Stimulated activated naive CD8-positive, alpha-beta T cell treated with anti-CD3 and anti-CD28 coated beads, Interleukin-15, amount 100 ng/mL, for 72 hours (primary cell): ENCODE results near the gene ULBP3.
A peak's percentile ranks its signal among the peaks of the same experiment; 100 is the strongest.

Source experiments
- ATAC-seq: fragments of 150-1000 bp; cut with Tn5 transposase; 2 replicates; pipeline ENCODE4 v1.10.0; 2021; ENCODE audit warnings: mild to moderate bottlenecking, moderate library complexity
- DNase-seq, 2 donors: peaks; one replicate each; pipeline ENCODE4 v3.0.0; 2021 to 2022
- H3K27ac Mint-ChIP-seq, 2 donors: one replicate each; pipeline ENCODE4 v1.8.0; 2022; ENCODE audit warnings: mild to moderate bottlenecking in 2 of 2, mixed read lengths in 2 of 2, moderate library complexity in 2 of 2
- H3K27me3 Mint-ChIP-seq: one replicate; pipeline ENCODE4 v1.8.0; 2022; ENCODE audit warnings: mixed read lengths
- H3K4me1 Mint-ChIP-seq: one replicate; pipeline ENCODE4 v1.8.0; 2022; ENCODE audit warnings: mild to moderate bottlenecking, mixed read lengths
- H3K4me3 Mint-ChIP-seq, 2 donors: one replicate each; pipeline ENCODE4 v1.8.0; 2022; ENCODE audit warnings: mild to moderate bottlenecking in 2 of 2, mixed read lengths in 2 of 2, moderate library complexity in 1 of 2
- H3K9me3 Mint-ChIP-seq, 2 donors: one replicate each; pipeline ENCODE4 v1.8.0; 2022; ENCODE audit warnings: mixed read lengths in 2 of 2

ULBP3 gene

DNA sequence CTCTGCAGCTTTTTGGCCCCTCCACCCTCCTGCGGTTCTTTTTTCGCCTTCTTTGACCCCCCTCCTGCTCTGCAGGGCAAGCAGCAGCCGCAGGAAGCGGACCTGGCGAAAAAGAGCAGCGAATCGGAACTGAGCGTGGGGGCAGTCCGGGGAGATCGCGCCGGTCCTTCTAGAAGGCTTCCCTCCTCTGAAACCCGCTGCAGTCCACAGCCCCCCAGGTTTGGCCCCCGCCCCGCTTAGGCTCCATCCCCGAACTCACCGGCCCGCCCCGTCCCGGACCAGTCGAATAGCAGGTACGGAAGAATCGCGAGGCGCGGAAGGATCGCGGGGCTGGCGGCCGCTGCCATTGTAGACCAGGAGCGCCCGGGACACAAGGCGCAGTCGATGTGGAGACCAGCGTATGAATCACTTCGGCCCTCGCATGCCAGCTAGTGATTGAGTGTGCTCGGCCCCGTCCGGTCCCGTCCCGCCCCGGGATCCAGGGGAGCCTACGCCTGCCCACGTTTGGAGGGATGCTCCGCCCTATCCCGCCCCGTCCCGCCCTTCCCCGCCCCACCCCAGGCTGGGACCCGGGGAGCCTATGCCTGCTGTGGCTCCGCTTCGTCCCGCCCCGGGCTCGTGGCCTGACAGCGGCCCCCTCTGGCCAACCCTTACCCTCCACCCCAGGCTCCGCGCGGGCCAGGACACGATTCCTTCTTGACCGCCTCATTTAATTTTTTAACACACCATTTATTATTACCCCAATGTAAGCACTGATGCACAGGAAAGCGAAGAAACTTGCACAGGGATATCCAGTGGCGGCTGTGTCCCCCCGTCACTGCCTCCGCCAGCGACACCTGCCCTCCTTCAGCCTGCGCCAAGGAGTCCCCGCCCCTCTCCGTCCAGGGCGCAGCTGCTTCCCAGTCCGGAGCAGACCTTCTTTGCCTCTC is at the start of gene ULBP3:
Gene ULBP3, minus strand, starts transcription at position 402 of the 929 bp plus-strand sequence. Its CDS starts 55 bp downstream, at position 347.
- H3K4me1 Mint-ChIP-seq = peaks cover 32% of the 10 kb centered on the region
- H3K4me3 Mint-ChIP-seq = peak within 1 kb of the TSS; percentile 84 to 85
- peaks cover 39% of the 10 kb centered on the region for H3K27me3 Mint-ChIP-seq
- ATAC-seq (peak; percentile 86), DNase-seq (peak; percentile 63 to 66)
- H3K27ac Mint-ChIP-seq = peak within 1 kb of the TSS in 1 of 2 donors; percentile 34
- H3K9me3 Mint-ChIP-seq = no peaks in the 10 kb centered on the region

DNA sequence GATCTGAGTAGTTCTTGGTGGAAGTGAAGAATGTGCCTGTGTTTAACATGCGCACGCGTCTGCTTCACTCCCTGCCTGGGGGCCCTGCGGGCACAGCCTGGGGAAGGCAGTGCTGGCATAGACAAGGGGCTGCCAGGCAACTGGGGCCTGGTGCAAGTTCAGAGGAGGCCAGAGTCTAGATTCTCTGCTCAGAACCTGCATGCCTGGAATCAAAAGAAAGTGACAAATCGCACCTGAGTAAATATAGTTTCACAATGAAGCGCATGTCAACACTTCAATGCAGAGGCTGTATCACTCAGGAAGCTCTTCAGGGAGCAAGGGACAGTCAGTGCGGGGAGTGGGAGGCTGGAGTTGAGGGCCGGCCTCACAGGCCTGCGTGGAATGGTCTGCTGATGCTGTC is 49.7 kb upstream of the ULBP3 start:
- no peak overlapping the region for H3K4me3 Mint-ChIP-seq
- H3K9me3 Mint-ChIP-seq = no peaks in the 10 kb centered on the region
- peaks cover 7% of the 10 kb centered on the region for H3K4me1 Mint-ChIP-seq
- peaks cover 22% of the 10 kb centered on the region for H3K27me3 Mint-ChIP-seq
- no peak for ATAC-seq
- no peak overlapping the region for H3K27ac Mint-ChIP-seq
- no peak for DNase-seq

DNA sequence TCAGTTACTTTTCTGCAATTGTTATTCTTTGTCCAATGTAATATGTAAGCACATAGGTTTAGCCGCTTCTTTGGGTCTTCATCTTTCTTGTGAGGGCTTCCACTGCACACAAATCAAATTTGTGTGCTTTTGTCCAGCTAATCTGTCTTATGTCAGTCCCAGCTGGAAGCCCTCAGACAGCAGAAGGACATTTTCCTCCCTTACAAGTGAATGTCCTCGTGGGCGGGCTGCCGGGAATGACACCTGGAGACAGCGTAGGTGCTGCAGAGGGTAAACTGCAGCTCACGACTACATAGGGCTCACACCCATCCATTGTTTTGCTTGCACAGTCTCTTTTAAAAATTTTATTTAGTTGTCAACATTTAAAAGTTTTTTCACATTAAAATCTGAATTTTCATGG is 49.3 kb upstream of the ULBP3 start:
- DNase-seq = no peak
- Mint-ChIP-seq H3K4me3 (no peak overlapping the region), H3K9me3 (no peaks in the 10 kb centered on the region), H3K4me1 (peaks cover 7% of the 10 kb centered on the region), H3K27me3 (peaks cover 18% of the 10 kb centered on the region), H3K27ac (no peak overlapping the region)
- ATAC-seq = no peak

DNA sequence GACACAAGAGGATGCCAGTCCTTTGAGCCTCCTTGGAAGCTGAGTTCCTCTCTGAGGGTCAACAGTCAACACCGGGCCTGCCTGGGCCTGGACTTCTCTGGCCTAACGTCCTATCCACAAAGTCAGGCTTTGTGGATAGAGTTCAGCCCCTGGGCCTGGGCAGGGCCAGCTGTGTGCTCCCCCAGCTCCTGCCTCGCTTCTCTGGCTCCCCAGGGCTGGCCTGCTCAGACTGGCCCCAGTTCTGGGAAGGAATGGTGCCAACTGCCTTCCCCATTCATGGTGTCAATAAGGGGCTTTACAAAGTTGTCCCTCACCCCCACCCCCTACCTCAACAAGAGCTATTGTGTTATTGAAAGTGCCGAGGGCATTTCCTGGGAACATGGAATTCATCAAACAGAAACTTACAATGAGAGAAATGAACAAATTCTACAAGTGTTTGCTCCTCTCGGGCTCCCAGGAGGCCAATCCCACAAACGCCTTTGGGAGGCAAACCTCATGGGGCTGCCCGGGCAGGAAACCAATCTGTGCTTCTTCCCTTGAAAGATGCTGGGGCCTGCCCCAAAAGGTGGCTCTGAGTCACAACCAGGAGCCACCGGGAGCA is 47.4 kb upstream of the ULBP3 start:
- no peak for ATAC-seq
- no peak for DNase-seq
- Mint-ChIP-seq H3K9me3 (no peaks in the 10 kb centered on the region), H3K27ac (no peak overlapping the region), H3K27me3 (no peaks in the 10 kb centered on the region), H3K4me1 (peaks cover 7% of the 10 kb centered on the region), H3K4me3 (no peak overlapping the region)

DNA sequence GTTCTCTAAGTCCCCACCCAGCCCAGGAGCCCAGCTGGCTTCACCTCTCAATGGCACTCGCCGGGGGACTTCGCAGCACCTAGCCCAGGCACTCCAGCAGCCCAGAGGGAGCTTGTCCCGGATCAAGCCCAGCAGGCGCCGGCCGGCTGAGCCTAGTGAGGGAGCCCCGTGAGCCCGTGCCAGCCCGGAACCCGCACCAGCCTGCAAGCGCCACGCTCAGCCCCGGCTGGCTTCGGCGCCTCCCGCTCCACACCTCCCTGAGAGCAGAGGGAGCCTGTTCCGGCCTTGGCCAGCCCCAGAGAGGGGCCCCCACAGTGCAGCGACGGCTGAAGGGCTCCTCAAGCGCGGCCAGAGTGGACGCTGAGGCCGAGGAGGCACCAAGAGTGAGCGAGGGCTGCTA is 46.8 kb upstream of the ULBP3 start:
- H3K27ac Mint-ChIP-seq = no peak overlapping the region
- no peak overlapping the region for H3K4me3 Mint-ChIP-seq
- H3K4me1 Mint-ChIP-seq = peaks cover 7% of the 10 kb centered on the region
- H3K27me3 Mint-ChIP-seq = no peaks in the 10 kb centered on the region
- ATAC-seq = no peak
- no peaks in the 10 kb centered on the region for H3K9me3 Mint-ChIP-seq
- DNase-seq = no peak

GRCh38 chr6:150112233-150112632 is 43.3 kb upstream of the ULBP3 start:
- no peaks in the 10 kb centered on the region for H3K27me3 Mint-ChIP-seq
- ATAC-seq = no peak
- no peaks in the 10 kb centered on the region for H3K4me1 Mint-ChIP-seq
- no peak overlapping the region for H3K27ac Mint-ChIP-seq
- no peak for DNase-seq
- no peaks in the 10 kb centered on the region for H3K9me3 Mint-ChIP-seq
- no peak overlapping the region for H3K4me3 Mint-ChIP-seq

- no peaks in the 10 kb centered on the region for H3K4me1 Mint-ChIP-seq
- no peak for ATAC-seq
- H3K27me3 Mint-ChIP-seq = no peaks in the 10 kb centered on the region
- no peaks in the 10 kb centered on the region for H3K9me3 Mint-ChIP-seq
- DNase-seq = no peak
- no peak overlapping the region for H3K27ac Mint-ChIP-seq
- no peak overlapping the region for H3K4me3 Mint-ChIP-seq
Measured at GRCh38 chr6:150102750-150103270, 33.9 kb upstream of the ULBP3 start.

GRCh38 chr6:150100745-150101144 is 31.8 kb upstream of the ULBP3 start:
- no peak for DNase-seq
- H3K4me1 Mint-ChIP-seq = no peaks in the 10 kb centered on the region
- no peaks in the 10 kb centered on the region for H3K9me3 Mint-ChIP-seq

DNA sequence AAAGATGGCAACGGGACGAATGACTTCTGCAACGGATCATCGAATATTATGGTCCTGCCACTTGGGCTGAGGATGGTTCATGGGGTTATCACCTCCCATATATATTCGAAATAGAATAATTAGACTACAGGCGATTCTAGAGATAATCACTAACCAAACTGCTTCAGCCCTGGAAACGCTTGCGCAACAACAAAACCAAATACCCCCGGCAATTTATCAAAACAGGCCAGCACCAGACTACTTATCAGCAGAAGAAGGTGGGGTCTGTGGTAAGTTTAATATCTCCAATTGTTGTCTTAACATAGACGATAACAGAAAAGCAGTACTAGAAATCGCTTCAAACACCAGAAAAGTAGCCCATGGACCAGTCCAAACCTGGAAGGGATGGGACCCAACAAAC is 31.0 kb upstream of the ULBP3 start:
- peaks cover 12% of the 10 kb centered on the region for H3K27me3 Mint-ChIP-seq
- H3K9me3 Mint-ChIP-seq = no peaks in the 10 kb centered on the region
- H3K27ac Mint-ChIP-seq = no peak overlapping the region
- ATAC-seq = no peak
- no peak for DNase-seq
- H3K4me3 Mint-ChIP-seq = no peak overlapping the region
- H3K4me1 Mint-ChIP-seq = no peaks in the 10 kb centered on the region

More at GRCh38 chr6:150100745-150101144, 31.8 kb upstream of the ULBP3 start:
- H3K27ac Mint-ChIP-seq = no peak overlapping the region
- no peak overlapping the region for H3K4me3 Mint-ChIP-seq
- no peak for ATAC-seq
- H3K27me3 Mint-ChIP-seq = peaks cover 4% of the 10 kb centered on the region

GRCh38 chr6:150099546-150099945 is 30.6 kb upstream of the ULBP3 start:
- H3K27me3 Mint-ChIP-seq = peaks cover 16% of the 10 kb centered on the region
- ATAC-seq (no peak), DNase-seq (no peak)
- no peaks in the 10 kb centered on the region for H3K9me3 Mint-ChIP-seq
- H3K27ac Mint-ChIP-seq = no peak overlapping the region
- H3K4me3 Mint-ChIP-seq = no peak overlapping the region
- no peaks in the 10 kb centered on the region for H3K4me1 Mint-ChIP-seq

- DNase-seq (no peak), ATAC-seq (no peak)
- peaks cover 27% of the 10 kb centered on the region for H3K27me3 Mint-ChIP-seq
- no peaks in the 10 kb centered on the region for H3K4me1 Mint-ChIP-seq
- no peaks in the 10 kb centered on the region for H3K9me3 Mint-ChIP-seq
- no peak overlapping the region for H3K27ac Mint-ChIP-seq
- H3K4me3 Mint-ChIP-seq = no peak overlapping the region
Measured at GRCh38 chr6:150098155-150098554, 29.2 kb upstream of the ULBP3 start.

DNA sequence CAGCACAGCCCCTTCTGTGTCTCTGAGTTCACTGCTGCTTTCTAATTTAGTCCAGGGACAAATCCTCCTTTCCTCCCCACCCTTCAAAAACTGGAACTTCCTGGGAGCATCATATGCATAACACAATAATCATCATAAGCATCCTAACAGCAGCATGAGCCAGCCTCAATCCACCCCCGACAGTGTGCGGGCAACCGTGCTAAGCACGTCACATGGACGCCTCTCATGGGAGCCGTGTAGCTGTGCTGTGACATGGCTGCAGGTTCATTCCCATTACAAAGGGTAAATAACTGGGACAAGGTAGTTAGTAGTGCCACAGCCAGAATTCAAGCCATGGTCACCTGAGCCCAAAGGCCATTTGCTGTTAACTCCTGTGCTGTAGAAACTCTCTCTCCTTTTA is 24.5 kb upstream of the ULBP3 start:
- Mint-ChIP-seq H3K4me3 (no peak overlapping the region), H3K27me3 (peaks cover 34% of the 10 kb centered on the region), H3K9me3 (no peaks in the 10 kb centered on the region), H3K27ac (no peak overlapping the region), H3K4me1 (no peaks in the 10 kb centered on the region)
- ATAC-seq (no peak), DNase-seq (no peak)

GRCh38 chr6:150091476-150091875 is 22.6 kb upstream of the ULBP3 start:
- H3K27me3 Mint-ChIP-seq = peaks cover 37% of the 10 kb centered on the region
- no peaks in the 10 kb centered on the region for H3K9me3 Mint-ChIP-seq
- H3K4me3 Mint-ChIP-seq = no peak overlapping the region
- no peak overlapping the region for H3K27ac Mint-ChIP-seq
- no peaks in the 10 kb centered on the region for H3K4me1 Mint-ChIP-seq
- DNase-seq (no peak), ATAC-seq (no peak)

DNA sequence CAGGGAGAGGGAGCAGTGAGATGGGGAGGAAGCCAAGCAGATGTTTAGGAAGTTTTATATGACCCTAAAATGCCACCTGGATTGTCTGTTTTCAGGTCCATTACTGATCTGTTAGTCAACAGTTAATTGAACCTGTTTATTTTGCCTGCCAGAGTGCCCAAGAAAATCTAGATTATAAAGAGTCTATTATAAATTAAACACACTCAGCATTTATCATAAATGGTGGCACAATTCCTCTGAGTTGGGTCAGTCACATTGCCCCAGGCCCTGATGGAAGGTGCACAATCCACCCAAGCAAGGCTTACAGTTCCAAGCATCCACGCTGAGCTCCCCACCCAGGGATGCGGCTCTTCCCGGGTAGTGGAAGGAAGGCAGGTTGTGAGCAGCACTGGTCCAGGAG is 21.4 kb upstream of the ULBP3 start:
- Mint-ChIP-seq H3K4me1 (no peaks in the 10 kb centered on the region), H3K9me3 (no peaks in the 10 kb centered on the region), H3K27me3 (peaks cover 29% of the 10 kb centered on the region), H3K27ac (no peak overlapping the region), H3K4me3 (no peak overlapping the region)
- ATAC-seq = no peak
- DNase-seq = no peak

DNA sequence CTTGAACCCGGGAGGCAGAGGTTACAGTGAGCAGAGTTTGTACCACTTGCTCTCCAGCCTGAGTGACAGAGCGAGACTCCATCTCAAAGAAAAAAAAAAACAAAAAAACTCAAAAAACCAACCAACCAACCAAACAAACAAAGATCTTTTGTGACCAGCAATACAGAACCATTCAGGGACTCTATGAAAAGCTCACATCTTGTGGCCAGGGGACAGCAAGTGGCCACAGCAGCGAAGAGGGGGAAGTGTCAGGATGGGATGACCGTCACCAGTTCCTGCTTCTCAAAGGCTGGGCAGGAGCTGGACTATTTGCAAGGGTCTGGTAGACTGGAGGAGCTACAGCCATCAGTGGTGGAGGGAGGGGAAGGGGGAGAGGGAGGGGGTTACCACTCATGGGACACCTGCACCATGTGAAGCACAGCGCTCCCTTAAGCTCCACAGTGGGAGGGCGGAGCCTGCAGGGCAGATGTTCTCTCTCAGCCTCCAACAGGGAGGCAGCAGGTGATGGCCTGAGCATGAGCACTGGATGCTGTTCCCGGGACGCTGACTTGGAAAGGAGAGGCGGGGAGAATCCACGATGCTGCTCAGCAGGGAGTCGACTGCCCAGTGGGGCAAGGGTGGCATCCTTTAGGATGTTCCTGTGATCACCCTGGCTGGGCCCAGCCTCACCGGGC is 19.7 kb upstream of the ULBP3 start:
- Mint-ChIP-seq H3K4me3 (no peak overlapping the region), H3K9me3 (no peaks in the 10 kb centered on the region), H3K4me1 (no peaks in the 10 kb centered on the region), H3K27ac (no peak overlapping the region), H3K27me3 (peaks cover 28% of the 10 kb centered on the region)
- no peak for DNase-seq
- ATAC-seq = no peak

GRCh38 chr6:150087336-150087735 is 18.4 kb upstream of the ULBP3 start:
- DNase-seq (no peak), ATAC-seq (no peak)
- no peaks in the 10 kb centered on the region for H3K9me3 Mint-ChIP-seq
- H3K27ac Mint-ChIP-seq = no peak overlapping the region
- no peaks in the 10 kb centered on the region for H3K4me1 Mint-ChIP-seq
- H3K27me3 Mint-ChIP-seq = peaks cover 29% of the 10 kb centered on the region
- no peak overlapping the region for H3K4me3 Mint-ChIP-seq
